KOPT-K1 (cell line): ENCODE results near the gene HIP1.
"Not testable (repeated sequence)": the region's sequence is repeated elsewhere in the genome, so short reads cannot be mapped to it uniquely, and the experiment has no call there.

Experiments
- H3K27ac ChIP-seq: fragments of 200-600 bp; sonication (generic); 2 replicates; pipeline ENCODE4 v1.5.1; 2016; ENCODE audit warnings: antibody characterized with exemption, mild to moderate bottlenecking, low read depth, low read length; ENCODE audit not compliant: poor library complexity, severe bottlenecking
- H3K36me3 ChIP-seq: fragments of 200-600 bp; sonication (generic); 2 replicates; pipeline ENCODE4 v1.5.1; 2017; ENCODE audit warnings: antibody characterized with exemption, mild to moderate bottlenecking, low read length, moderate library complexity; ENCODE audit not compliant: insufficient read depth
- H3K9me3 ChIP-seq: fragments of 200-600 bp; sonication (generic); 2 replicates; pipeline ENCODE4 v1.5.1; 2017; ENCODE audit warnings: antibody characterized with exemption, low read length, mild to moderate bottlenecking; ENCODE audit not compliant: insufficient read depth, poor library complexity, severe bottlenecking

The HIP1 gene

DNA sequence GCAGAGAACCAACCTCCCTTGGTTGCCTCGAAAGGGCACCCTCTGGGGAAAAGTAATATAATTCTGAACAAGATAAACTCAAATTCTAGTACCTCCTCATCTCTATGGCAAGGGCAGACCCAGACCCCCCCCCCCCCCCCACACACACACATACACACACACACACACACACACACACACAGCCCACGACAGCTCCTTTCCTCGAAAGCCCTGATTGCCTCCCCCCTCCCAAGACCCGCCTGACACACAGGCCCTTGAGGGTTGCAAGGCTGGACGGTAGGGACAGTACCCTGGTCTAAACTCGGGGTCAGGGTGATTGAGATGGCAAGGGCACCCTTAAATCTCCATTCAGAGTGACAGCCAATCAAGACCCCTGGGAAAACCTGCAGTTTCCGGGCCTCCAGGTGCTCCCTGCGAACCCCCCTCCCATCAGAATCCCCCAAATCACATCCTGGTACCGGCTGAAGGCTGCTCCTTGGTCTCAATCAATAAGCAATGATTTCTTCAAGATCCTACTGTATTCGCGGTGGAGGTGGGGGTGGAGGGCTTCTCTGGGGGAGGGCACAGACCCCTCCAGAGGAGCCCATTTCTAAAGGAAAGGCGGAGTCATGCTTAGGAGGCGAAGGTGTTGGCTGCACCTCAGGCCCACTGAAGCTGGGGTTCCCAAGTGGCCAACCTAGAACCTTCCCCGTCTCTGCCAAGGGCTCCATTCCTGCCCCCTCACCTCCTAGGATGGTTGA lies 100.7 kb downstream of the HIP1 start:
- H3K9me3 ChIP-seq = peaks cover 1% of the 10 kb centered on the region
- no peaks in the 10 kb centered on the region for H3K36me3 ChIP-seq
- no peak overlapping the region for H3K27ac ChIP-seq

DNA sequence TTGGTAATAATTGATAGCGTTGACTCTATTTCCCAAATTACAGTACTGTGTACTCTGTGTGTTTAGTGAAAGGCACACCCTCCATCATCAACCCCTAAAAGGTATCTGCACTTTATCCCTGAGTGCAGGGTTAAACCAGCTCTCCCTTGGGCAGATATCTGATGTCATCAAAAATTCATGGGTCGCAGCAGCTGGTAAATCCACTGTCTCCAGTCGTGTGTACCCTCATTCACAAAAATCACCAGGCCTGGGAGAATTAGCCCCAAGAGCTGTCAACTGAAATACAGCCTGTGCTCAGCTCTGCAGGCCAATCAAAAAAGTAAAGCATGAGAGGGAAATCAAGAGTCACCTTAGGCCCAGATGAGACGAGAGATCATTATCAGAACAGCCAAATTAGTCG lies 103.7 kb downstream of the HIP1 start:
- Histone ChIP-seq H3K9me3 (no peaks in the 10 kb centered on the region), H3K36me3 (no peaks in the 10 kb centered on the region), H3K27ac (no peak overlapping the region)

DNA sequence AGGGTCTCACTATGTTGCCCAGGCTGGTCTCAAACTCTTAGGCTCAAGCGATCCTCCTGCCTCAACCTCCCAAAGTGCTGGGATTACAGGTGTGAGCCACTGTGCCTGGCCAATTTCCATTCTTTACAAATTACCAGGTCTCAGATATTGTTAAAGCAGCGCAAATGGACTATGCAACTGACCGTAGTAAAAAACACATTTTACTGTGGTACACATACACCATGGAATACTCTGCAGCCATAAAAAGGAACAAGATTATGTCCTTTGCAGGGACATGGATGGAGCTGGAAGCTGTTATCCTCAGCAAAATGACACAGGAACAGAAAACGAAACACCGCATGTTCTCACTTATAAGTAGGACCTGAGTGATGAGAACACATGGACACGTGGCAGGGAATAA lies 106.2 kb downstream of the HIP1 start:
- not testable (repeated sequence) for H3K36me3 ChIP-seq, H3K27ac ChIP-seq, H3K9me3 ChIP-seq

DNA sequence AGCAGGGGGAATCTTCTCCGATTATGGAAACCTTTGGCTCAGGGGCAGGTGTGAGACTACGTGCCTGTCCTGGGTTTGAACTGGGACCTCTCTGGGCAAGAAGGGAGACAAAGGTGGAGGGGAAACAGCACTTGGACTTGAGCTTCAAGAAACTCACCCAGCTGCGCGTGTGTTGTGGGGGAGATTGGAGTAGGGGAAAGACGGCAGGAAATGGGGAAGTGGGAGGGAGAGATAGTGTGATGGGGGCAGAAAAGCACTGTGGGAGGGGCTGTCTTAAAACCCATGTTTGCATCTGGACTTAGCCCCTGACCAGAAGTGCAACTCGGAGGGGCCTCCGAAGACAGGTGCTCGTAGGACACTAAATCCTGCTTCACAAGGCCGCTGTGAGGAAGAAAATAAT lies 107.0 kb downstream of the HIP1 start:
- Histone ChIP-seq H3K9me3 (peaks cover 14% of the 10 kb centered on the region), H3K36me3 (no peaks in the 10 kb centered on the region), H3K27ac (no peak overlapping the region)

DNA sequence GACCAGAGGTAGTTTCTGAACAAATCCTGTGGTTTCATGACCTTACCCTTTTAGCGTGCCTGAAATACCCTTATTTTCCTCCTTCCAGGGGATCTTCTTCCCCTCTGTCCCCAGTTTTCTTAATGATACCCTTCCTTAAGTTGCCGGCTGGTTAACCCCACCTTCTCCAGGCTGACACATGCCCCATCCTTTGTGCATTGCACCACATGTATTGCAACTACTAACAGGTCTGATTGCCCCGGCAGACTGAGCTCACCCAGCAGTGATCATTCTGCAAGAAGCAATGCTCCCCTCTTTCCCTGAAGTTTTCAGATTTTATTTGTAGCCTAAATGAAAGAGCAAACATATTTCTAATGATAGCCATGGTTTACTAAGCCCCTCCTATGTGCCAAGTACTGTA lies 108.2 kb downstream of the HIP1 start:
- peaks cover 14% of the 10 kb centered on the region for H3K9me3 ChIP-seq
- no peak overlapping the region for H3K27ac ChIP-seq
- no peaks in the 10 kb centered on the region for H3K36me3 ChIP-seq

DNA sequence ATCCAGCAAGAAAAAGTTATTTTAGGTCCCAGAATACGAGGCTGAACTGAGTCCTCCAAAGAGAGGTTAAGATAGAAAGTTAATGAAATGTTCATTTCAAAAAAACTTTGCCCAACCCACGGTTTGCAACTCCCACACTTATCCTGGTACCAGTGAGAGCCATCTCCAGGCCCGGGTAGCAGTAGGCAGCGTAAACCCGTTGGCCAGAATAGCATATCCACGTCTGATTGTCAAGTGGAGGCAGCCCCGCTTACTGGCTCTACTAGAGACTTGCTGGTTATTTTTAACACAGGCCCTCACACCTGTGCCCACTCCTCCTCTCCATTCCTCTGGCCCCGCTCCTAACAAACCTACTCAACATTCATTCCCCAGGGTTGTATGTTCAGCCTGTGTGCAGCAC lies 109.7 kb downstream of the HIP1 start:
- H3K9me3 ChIP-seq = peaks cover 14% of the 10 kb centered on the region
- no peak overlapping the region for H3K27ac ChIP-seq
- H3K36me3 ChIP-seq = no peaks in the 10 kb centered on the region

DNA sequence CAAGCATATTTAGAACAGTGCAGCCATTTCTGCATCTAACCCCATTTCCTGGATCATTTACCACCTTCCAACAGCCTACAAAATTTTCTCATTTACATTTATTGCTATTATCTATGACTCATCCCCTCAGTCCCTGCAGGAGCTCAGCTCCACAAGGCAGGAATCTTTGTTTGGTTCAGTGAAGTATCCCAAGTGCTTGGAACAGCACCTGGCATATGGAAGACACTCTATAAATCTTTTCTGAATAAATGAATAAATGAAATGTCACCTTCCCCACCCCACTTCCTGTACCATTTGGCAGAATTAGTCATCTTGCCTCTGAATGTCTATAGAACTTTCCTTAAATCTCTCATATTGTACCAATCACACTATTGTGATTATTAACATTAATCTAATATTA lies 110.7 kb downstream of the HIP1 start:
- no peak overlapping the region for H3K27ac ChIP-seq

DNA sequence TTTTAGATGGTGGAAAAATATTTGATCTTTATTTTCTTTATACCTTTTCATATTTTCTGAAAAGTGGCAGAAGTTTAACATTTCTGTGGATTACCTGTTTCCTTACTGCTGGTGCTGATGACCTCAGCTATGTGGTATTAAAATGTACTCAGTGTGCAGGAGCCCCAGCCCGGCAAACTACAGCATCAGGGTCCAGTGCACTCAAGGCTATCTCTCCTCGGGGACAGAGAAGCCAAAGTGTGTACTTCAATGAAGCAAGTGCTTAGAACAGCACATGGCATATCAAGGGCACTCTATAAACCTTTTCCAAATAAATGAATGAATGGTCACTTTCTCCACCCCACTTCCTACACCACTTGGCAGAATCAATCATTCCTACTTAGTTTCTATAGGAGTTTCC lies 111.8 kb downstream of the HIP1 start:
- no peak overlapping the region for H3K27ac ChIP-seq
- no peaks in the 10 kb centered on the region for H3K36me3 ChIP-seq

More for the DNA sequence above, 110.7 kb downstream of the HIP1 start:
- Histone ChIP-seq H3K9me3 (peaks cover 14% of the 10 kb centered on the region), H3K36me3 (no peaks in the 10 kb centered on the region)

DNA sequence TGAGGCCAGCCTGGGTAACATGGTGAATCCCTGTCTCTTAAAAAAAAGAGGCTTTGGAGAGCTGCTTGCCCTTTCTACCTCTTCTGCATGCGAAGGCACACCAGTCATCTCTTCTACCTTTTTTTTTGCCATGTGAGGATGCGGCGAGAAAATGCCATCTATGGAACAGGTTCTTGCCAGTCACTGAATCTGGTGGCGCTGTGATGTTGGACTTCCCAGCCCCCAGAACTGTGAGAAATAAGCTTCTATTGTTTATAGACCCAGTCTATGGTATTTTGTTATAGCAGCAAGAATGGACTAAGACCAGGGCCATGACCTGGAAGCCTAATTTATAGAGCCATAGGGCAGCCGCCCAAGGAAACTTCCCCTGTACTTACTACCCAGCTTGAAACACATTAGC lies 112.9 kb downstream of the HIP1 start:
- peaks cover 14% of the 10 kb centered on the region for H3K9me3 ChIP-seq
- H3K27ac ChIP-seq = no peak overlapping the region
- H3K36me3 ChIP-seq = no peaks in the 10 kb centered on the region

More for the DNA sequence above, 111.8 kb downstream of the HIP1 start:
- peaks cover 14% of the 10 kb centered on the region for H3K9me3 ChIP-seq

DNA sequence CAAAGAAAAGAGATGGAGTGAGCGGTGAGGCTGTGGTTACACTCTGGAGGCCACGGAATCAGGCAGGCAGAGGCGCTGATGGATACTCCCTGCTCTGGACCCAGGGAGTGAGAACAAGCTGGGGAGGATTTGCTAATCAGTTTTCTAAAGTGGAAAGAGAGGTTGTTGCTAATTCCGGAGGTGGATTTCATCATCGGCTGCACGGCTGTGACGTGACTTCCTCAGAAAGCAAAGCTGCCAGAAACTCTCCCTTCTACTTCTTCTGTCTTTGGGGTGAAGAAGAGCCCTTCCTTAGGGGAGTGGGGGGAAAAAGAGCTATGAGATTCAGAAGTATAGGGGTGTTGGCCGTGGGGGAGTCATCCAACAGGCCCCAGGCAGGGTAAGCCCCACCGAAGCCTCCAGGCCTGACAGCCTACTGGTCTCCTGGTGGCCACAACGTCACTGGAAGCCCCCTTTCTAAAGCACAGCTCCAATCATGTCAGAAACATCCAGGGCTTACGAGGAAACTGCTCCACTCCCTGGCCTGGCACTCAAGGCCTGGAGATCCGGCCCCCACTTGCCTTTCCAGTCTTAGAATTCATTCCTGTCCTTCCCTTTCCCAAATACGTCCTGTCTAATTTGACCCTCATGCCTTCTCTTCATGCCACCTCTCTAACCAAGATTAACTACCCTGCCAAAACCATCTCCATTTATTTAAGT lies 114.5 kb downstream of the HIP1 start:
- Histone ChIP-seq H3K27ac (no peak overlapping the region), H3K36me3 (no peaks in the 10 kb centered on the region), H3K9me3 (peaks cover 14% of the 10 kb centered on the region)

DNA sequence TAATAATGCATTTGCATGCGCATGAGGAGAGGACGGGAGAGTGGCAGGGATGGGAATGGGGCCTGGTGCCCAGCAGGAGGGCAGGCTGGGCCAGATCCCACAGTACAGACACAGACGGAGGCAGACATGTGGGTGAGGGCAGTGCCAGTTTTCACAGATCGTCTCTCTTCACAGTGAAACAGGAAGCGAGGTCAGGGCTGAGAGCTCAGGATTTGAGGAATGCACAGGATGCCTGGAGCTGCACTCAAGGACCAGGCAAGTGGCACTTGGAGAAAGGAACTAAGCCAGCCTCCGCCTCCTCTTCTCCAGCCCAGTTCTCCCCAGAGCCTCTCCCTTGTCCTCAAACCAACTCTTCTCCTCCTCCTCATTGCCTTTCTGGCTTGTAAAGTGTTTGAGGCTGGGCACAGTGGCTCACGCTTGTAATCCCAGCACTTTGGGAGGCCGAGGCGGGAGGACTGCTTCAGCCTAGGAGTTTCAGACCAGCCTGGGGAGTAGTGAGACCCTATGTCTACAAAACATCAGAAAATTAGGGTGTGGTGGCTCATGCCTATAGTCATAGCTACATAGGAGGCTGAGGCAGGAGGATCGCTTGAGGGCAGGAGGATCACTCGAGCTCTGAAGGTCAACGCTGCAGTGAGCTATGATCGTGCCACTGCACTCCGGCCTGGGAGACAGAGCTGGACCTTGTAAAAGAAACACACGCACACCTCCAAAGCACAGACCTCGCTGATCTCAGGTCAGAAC lies 115.2 kb downstream of the HIP1 start:
- H3K36me3 ChIP-seq = no peaks in the 10 kb centered on the region
- H3K9me3 ChIP-seq = peaks cover 14% of the 10 kb centered on the region
- no peak overlapping the region for H3K27ac ChIP-seq

DNA sequence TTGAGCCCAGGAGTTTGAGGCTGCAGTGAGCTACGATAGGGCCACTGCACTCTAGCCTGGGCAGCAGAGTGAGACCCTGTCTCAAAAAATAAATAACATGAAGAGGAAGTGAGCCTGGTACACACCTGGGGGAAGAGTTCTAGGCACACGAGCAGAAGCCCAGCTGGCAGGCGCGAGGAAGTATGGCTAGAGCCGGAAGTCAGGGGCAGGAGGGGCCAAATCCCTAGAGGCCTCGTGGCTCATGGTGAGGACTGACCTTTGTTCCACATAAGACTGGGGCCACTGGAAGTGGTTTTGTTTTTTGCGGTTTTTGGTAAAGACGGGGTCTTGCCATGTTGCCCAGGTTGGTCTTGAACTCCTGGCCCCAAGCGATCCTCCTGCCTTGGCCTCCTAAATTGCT lies 117.6 kb downstream of the HIP1 start:
- no peak overlapping the region for H3K27ac ChIP-seq
- H3K36me3 ChIP-seq = no peaks in the 10 kb centered on the region
- H3K9me3 ChIP-seq = no peaks in the 10 kb centered on the region

DNA sequence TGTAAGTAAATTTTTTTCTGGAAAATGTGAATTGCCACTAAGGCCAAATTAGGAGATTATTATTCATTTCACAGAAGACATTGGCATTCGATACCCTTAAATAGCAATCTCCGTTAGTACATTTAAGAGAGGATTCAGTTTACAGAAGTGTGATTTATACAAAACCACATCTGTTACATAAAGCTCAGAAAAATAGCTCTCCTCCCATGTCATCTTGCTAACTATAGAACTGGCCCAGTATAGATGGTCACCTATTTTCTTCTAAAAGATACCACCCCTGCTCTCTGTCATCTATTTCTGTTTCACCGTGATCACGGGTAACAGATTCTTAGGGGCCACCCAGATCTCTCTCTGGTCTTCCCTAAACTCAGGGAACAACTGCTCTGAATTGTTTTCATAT lies 119.1 kb downstream of the HIP1 start:
- H3K9me3 ChIP-seq = no peaks in the 10 kb centered on the region
- H3K27ac ChIP-seq = no peak overlapping the region
- no peaks in the 10 kb centered on the region for H3K36me3 ChIP-seq

DNA sequence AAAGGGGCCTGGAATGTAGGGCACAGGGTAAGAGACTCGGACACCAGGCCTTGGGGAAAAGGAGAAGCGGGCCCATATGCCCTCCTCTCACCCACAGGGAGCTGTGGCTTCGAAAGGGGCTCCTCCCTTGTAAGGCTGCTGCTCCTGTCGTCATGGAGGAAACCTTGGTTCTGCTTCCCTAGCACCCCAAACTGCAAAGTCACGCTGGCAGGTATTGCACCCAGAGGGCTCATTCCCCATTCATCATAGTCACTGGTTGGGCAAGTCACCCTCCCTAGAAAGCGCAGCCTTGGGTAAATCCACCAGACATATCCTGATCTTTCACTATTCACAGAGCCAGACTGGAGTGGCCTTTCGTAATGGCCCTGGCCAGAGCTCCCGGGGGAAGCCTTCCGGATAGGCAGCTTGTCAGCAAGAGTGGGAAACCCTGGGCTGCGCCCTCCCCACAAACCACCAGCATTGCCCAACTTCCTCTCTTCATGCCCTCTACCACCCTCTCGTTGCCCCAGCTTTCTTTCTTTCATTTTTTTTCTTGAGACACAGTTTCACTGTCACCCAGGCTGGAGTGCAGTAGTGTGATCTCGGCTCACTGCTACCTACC lies 121.0 kb downstream of the HIP1 start:
- Histone ChIP-seq H3K9me3 (no peaks in the 10 kb centered on the region), H3K27ac (peak overlapping the region; percentile 54), H3K36me3 (no peaks in the 10 kb centered on the region)
